ENCODE measurements around the gene RGS12. TPM values are rescaled to one million over a fixed set of nuclear protein-coding genes. Genes with fewer than 3 reads are reported as not detected.

RGS12 gene
- total RNA-seq, 1 experiment from 2014 or later = 53.9 TPM

DNA sequence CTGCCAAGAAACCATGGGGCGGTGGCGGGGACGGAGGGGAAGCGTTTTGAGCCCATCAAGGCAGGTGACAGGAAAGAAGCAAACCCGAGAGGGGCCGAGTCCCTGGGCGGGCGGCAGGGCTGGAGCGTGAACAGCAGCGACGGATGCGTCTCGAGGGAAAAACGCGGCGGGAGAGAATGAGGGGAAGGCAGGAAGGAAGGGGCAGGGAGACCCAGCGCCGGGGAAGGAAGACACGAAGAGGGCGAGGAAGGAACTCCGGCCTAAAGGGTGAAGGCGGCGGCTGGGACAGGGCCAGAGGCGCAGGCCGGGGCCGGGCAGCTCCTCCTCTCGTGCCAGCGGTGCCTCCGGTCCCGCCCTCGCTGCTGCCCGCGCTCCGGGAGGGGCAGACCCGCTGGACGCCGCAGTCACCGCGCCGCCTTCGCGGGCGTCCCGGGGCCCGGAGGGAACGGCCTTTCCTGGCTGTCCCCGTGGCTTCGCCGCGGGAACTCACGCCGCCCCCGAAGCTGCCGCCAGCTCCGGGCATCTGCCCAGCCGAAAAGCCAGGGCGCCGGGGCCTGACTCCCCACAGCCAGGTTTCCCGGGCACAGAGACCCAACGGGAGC, 751 bp upstream of the RGS12 start:
- peak overlapping the region; percentile 67 for H3K4me3 ChIP-seq (ENCODE audit: low read depth, low read length, poor library complexity, severe bottlenecking)
- DNase-seq (ENCODE audit: low spot score) = peak; percentile 70
- intact Hi-C loops (cut with micrococcal nuclease; ENCODE audit: unreplicated experiment) = no loop called here
- no TSS peak for BruUV-seq (replicated peaks)
- H3K27me3 ChIP-seq (replicated peaks; ENCODE audit: insufficient read depth, low read depth, low read length, poor library complexity) = no peaks in the 10 kb centered on the region
- CTCF ChIA-PET = no interaction called here
- no peaks in the 10 kb centered on the region for H3K36me3 ChIP-seq (ENCODE audit: insufficient read depth, low read length, poor library complexity, severe bottlenecking)
- no peak for TF ChIP-seq EZH2 (IDR thresholded peaks at IDR 0.05; ENCODE audit: borderline replicate concordance, low read depth, low read length, poor library complexity, severe bottlenecking)
- TF ChIP-seq, protein P1, sequence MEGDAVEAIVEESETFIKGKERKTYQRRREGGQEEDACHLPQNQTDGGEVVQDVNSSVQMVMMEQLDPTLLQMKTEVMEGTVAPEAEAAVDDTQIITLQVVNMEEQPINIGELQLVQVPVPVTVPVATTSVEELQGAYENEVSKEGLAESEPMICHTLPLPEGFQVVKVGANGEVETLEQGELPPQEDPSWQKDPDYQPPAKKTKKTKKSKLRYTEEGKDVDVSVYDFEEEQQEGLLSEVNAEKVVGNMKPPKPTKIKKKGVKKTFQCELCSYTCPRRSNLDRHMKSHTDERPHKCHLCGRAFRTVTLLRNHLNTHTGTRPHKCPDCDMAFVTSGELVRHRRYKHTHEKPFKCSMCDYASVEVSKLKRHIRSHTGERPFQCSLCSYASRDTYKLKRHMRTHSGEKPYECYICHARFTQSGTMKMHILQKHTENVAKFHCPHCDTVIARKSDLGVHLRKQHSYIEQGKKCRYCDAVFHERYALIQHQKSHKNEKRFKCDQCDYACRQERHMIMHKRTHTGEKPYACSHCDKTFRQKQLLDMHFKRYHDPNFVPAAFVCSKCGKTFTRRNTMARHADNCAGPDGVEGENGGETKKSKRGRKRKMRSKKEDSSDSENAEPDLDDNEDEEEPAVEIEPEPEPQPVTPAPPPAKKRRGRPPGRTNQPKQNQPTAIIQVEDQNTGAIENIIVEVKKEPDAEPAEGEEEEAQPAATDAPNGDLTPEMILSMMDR (conservative IDR thresholded peaks at IDR 0.05; ENCODE audit: low read depth, low read length) = no peak
- POLR2A ChIA-PET (ENCODE audit: low non-redundant PET) = no interaction called here
- H3K27ac ChIP-seq (ENCODE audit: low read depth, low read length, poor library complexity, severe bottlenecking) = peak overlapping the region; percentile 69
- no peaks in the 10 kb centered on the region for H3K9me3 ChIP-seq (ENCODE audit: low read depth, low read length, poor library complexity, severe bottlenecking)
- peaks cover 16% of the 10 kb centered on the region for H3K4me1 ChIP-seq (ENCODE audit: insufficient read depth, low read length, poor library complexity, severe bottlenecking)

DNA sequence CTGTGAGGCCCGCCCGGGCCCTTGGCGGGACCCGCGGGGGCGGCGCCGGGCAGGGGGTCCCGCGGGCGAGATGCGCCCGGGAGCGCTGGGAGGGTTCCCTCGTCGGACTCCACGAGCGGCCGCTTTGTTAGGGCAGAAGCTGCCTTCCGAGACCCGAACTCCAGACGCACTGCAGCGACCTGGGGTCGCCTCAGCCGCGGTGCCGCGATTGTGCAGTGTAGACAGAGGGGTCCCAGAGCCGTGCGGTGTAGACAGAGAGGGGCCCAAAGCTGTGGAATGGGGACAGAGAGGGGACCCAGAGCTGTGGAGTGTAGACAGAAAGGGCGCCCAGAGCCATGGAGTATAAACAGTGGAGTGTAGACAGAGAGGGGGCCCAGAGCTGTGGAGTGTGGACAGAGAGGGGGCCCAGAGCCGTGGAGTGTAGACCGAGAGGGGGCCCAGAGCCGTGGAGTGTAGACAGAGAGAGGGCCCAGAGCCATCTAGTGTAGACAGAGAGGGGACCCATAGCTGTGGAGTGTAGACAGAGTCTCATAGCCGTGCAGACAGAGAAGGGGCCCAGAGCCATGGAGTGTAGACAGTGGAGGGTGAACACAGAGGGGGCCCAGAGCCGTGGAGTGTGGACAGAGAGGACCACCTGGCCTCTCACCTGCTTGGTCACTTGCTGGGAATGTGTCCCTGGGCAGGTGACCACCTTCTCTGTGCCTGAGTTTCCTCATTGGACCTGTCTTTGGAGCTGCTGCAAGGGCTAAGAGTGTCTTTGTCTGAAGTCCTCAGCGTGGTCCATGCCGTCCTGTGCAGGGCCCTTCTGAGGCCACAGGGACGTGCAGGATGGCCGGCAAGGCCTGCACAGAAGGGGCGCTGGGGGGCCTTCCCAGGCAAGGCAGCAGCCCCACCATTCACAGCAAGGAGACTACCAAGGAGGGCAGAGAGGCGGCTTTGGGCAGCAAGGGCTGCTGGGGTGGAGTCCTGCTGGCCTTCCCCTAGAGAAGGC, 875 bp downstream of the RGS12 start:
- peak; percentile 25 for DNase-seq (ENCODE audit: low spot score)
- intact Hi-C loops (cut with micrococcal nuclease; ENCODE audit: unreplicated experiment) = no loop called here
- no peaks in the 10 kb centered on the region for H3K27me3 ChIP-seq (replicated peaks; ENCODE audit: insufficient read depth, low read depth, low read length, poor library complexity)
- H3K36me3 ChIP-seq (ENCODE audit: insufficient read depth, low read length, poor library complexity, severe bottlenecking) = peaks cover 4% of the 10 kb centered on the region
- peak overlapping the region; percentile 84 for H3K27ac ChIP-seq (ENCODE audit: low read depth, low read length, poor library complexity, severe bottlenecking)
- CTCF ChIA-PET = no interaction called here
- peaks cover 19% of the 10 kb centered on the region for H3K4me1 ChIP-seq (ENCODE audit: insufficient read depth, low read length, poor library complexity, severe bottlenecking)
- TF ChIP-seq EZH2 (IDR thresholded peaks at IDR 0.05; ENCODE audit: borderline replicate concordance, low read depth, low read length, poor library complexity, severe bottlenecking) = no peak
- TF ChIP-seq, protein P1 (conservative IDR thresholded peaks at IDR 0.05; ENCODE audit: low read depth, low read length) = no peak
- peak overlapping the region; percentile 80 for H3K4me3 ChIP-seq (ENCODE audit: low read depth, low read length, poor library complexity, severe bottlenecking)
- POLR2A ChIA-PET (ENCODE audit: low non-redundant PET) = no interaction called here
- H3K9me3 ChIP-seq (ENCODE audit: low read depth, low read length, poor library complexity, severe bottlenecking) = peaks cover 3% of the 10 kb centered on the region
- BruUV-seq (replicated peaks) = no TSS peak

DNA sequence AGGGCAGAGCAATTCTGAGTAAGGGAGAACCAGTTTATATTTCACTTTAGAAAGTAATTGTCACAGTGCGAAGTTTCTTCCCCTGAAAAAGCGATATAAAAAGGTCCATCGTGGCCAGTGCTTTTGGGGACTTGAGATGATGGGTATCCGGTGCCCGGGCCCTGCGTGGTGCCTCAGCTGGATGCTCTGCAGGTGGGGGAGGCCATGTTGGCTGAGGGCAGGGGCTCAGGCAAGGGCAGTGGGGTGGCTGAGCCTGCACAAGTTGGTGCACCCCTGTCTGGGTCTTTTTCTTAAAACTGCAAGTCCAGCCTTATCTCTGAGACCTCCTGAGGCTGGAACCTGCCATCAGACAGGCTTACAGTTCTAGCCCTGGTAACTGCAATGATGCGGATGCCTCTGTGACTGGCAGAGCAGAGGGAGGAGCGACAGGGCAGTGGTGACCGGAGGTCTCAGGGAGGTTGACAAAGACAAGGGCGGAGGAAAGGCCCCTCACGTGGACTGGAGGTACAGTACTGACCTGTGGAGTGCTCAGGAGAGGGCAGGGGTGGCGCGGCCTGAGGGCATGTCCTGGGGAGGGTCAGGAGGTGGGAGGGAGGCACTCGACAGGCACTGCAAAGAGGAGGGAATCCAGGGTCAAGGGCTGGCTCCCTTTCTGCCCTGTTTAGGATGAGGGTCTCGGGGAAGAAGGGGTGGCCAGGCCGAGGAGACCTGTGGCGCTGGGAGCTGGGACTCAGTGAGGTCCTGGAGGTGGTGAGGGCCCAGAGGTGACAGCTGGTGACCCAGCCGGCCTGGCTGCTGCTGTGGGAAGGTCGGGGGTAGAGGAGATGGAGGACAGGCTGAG, 1.8 kb downstream of the RGS12 start:
- peaks cover 3% of the 10 kb centered on the region for H3K9me3 ChIP-seq (ENCODE audit: low read depth, low read length, poor library complexity, severe bottlenecking)
- CTCF ChIA-PET = no interaction called here
- intact Hi-C loops (cut with micrococcal nuclease; ENCODE audit: unreplicated experiment) = no loop called here
- peaks cover 4% of the 10 kb centered on the region for H3K36me3 ChIP-seq (ENCODE audit: insufficient read depth, low read length, poor library complexity, severe bottlenecking)
- H3K27ac ChIP-seq (ENCODE audit: low read depth, low read length, poor library complexity, severe bottlenecking) = peak overlapping the region; percentile 30
- no peaks in the 10 kb centered on the region for H3K27me3 ChIP-seq (replicated peaks; ENCODE audit: insufficient read depth, low read depth, low read length, poor library complexity)
- TF ChIP-seq, protein P1 (conservative IDR thresholded peaks at IDR 0.05; ENCODE audit: low read depth, low read length) = no peak
- TF ChIP-seq EZH2 (IDR thresholded peaks at IDR 0.05; ENCODE audit: borderline replicate concordance, low read depth, low read length, poor library complexity, severe bottlenecking) = no peak
- no TSS peak for BruUV-seq (replicated peaks)
- no peak for DNase-seq (ENCODE audit: low spot score)
- H3K4me1 ChIP-seq (ENCODE audit: insufficient read depth, low read length, poor library complexity, severe bottlenecking) = peaks cover 23% of the 10 kb centered on the region
- peak overlapping the region; percentile 80 for H3K4me3 ChIP-seq (ENCODE audit: low read depth, low read length, poor library complexity, severe bottlenecking)
- POLR2A ChIA-PET (ENCODE audit: low non-redundant PET) = no interaction called here

Measured in A673 (cell line).